ENCODE measurements around the gene ZNF362. TPM values are rescaled to one million over a fixed set of nuclear protein-coding genes. Genes with fewer than 3 reads are reported as not detected.

ZNF362 gene
- total and polyA plus RNA-seq, 2 of the 13 experiments (the other 11 are each of a cell fraction or from before 2014, with no cell fraction given) = 8.3 to 14.2 TPM

- H4K20me1 ChIP-seq (ENCODE audit: insufficient read depth, low read length) = peaks cover 42% of the 10 kb centered on the region; the same call in 1 of the 2 replicates
- no peaks in the 10 kb centered on the region for H3K9me3 ChIP-seq (ENCODE audit: low read length)
- no TSS peak for BruUV-seq (replicated peaks)
- no peak overlapping the region for H3K9ac ChIP-seq (ENCODE audit: insufficient read depth, low read depth, low read length)
- no peak for FAIRE-seq
- in situ Hi-C loops (cut with HindIII; ENCODE audit: extremely low pct_ligation_motif_present, low pct_unique_long_range_greater_than_20kb) = no loop called here
- H3K27me3 ChIP-seq (ENCODE audit: control insufficient read depth in 1 of 2, insufficient read depth in 2 of 2, low read length in 2 of 2) = no peaks in the 10 kb centered on the region
- ChIA-PET POLR2A (no interaction called here), CTCF (ENCODE audit: low intra/inter-chr PET ratio, low total read pairs) (no interaction called here)
- H3K27ac ChIP-seq (ENCODE audit: extremely low read length, insufficient read depth, low read length) = no peak overlapping the region
- H3K4me2 ChIP-seq (ENCODE audit: low read depth, low read length) = no peak overlapping the region
- peaks cover 14% of the 10 kb centered on the region for H3K4me1 ChIP-seq (ENCODE audit: insufficient read depth, low read length)
- peaks cover 53 to 100% of the 10 kb centered on the region in 2 experiments for H3K36me3 ChIP-seq (replicated peaks in 1 of 2; ENCODE audit: control insufficient read depth in 1 of 2, insufficient read depth in 2 of 2, low read length in 2 of 2)
- no peak for TF ChIP-seq ZNF142 (CRISPR knock-in tag; IDR thresholded peaks at IDR 0.05)
- TF ChIP-seq RXRA (CRISPR knock-in tag; IDR thresholded peaks at IDR 0.05) = no peak
- TF ChIP-seq ZNF530 (CRISPR knock-in tag; IDR thresholded peaks at IDR 0.05; ENCODE audit: low read depth) = no peak
- no peak for TF ChIP-seq ZNF747 (CRISPR knock-in tag; IDR thresholded peaks at IDR 0.05; ENCODE audit: borderline replicate concordance)
- no peak for TF ChIP-seq TBX2 (CRISPR knock-in tag; IDR thresholded peaks at IDR 0.05; ENCODE audit: borderline replicate concordance)
- no peak for TF ChIP-seq ZNF660 (CRISPR knock-in tag; IDR thresholded peaks at IDR 0.05; ENCODE audit: borderline replicate concordance, low read depth)
- TF ChIP-seq ZNF547 (CRISPR knock-in tag; IDR thresholded peaks at IDR 0.05) = no peak
- no peak for ATAC-seq
- 97% methylated on average over 12 of the region's 12 CpGs for WGBS (ENCODE audit: low lambda C conversion rate)
- intact Hi-C loops (cut with micrococcal nuclease; ENCODE audit: unreplicated experiment) = no loop called here
- no peak overlapping the region for H2AFZ ChIP-seq (ENCODE audit: low read length)
- H3K4me3 ChIP-seq (replicated peaks in 1 of 3; ENCODE audit: insufficient read depth in 1 of 3, low read depth in 2 of 3, low read length in 3 of 3) = no peak overlapping the region
- DNase-seq (ENCODE audit: low spot score) = no peak
- peaks cover 14% of the 10 kb centered on the region for H3K79me2 ChIP-seq (ENCODE audit: insufficient read depth, low read length)
These were observed 72.5 kb downstream of the ZNF362 start for GRCh38 chr1:33328817-33329216.

All from HepG2 (cell line).